Measurements from ENCODE around the gene CCDC192.

CCDC192 gene

GRCh38 chr5:127702926-127703561, at the start of gene CCDC192:
CCDC192 (plus strand) TSS chr5:127703391; CDS start chr5:127703446, 55 bp downstream.
- H3K4me3 ChIP-seq (ENCODE audit: control insufficient read depth, low read depth, low read length) = no peak within 1 kb of the TSS
- TF ChIP-seq CTCF (IDR thresholded peaks at IDR 0.05; ENCODE audit: control insufficient read depth, insufficient read depth, low read depth, low read length, missing control alignments) = no peak
- DNase-seq (ENCODE audit: low read depth) = no peak

- H3K4me3 ChIP-seq (ENCODE audit: control insufficient read depth, low read depth, low read length) = no peak overlapping the region
- no peak for DNase-seq (ENCODE audit: low read depth)
- no peak for TF ChIP-seq CTCF (IDR thresholded peaks at IDR 0.05; ENCODE audit: control insufficient read depth, insufficient read depth, low read depth, low read length, missing control alignments)
Observed at GRCh38 chr5:127656825-127657224, 46.4 kb upstream of the CCDC192 start.

- H3K4me3 ChIP-seq (ENCODE audit: control insufficient read depth, low read depth, low read length) = no peak overlapping the region
- TF ChIP-seq CTCF (IDR thresholded peaks at IDR 0.05; ENCODE audit: control insufficient read depth, insufficient read depth, low read depth, low read length, missing control alignments) = no peak
- no peak for DNase-seq (ENCODE audit: low read depth)
Observed at GRCh38 chr5:127660047-127660733, 43.0 kb upstream of the CCDC192 start.

- DNase-seq (ENCODE audit: low read depth) = no peak
- no peak overlapping the region for H3K4me3 ChIP-seq (ENCODE audit: control insufficient read depth, low read depth, low read length)
- no peak for TF ChIP-seq CTCF (IDR thresholded peaks at IDR 0.05; ENCODE audit: control insufficient read depth, insufficient read depth, low read depth, low read length, missing control alignments)
Observed at GRCh38 chr5:127664093-127664492, 39.1 kb upstream of the CCDC192 start.

GRCh38 chr5:127665641-127666040, 37.5 kb upstream of the CCDC192 start:
- DNase-seq (ENCODE audit: low read depth) = no peak
- H3K4me3 ChIP-seq (ENCODE audit: control insufficient read depth, low read depth, low read length) = no peak overlapping the region
- no peak for TF ChIP-seq CTCF (IDR thresholded peaks at IDR 0.05; ENCODE audit: control insufficient read depth, insufficient read depth, low read depth, low read length, missing control alignments)

GRCh38 chr5:127666043-127666716, 37.0 kb upstream of the CCDC192 start:
- no peak overlapping the region for H3K4me3 ChIP-seq (ENCODE audit: control insufficient read depth, low read depth, low read length)
- no peak for DNase-seq (ENCODE audit: low read depth)
- no peak for TF ChIP-seq CTCF (IDR thresholded peaks at IDR 0.05; ENCODE audit: control insufficient read depth, insufficient read depth, low read depth, low read length, missing control alignments)
